Lung (tissue), 12 donors: ENCODE results near the gene PRELP. TPM values are rescaled to one million over a fixed set of nuclear protein-coding genes. Genes with fewer than 3 reads are reported as not detected.

Experiments used
- ATAC-seq: fragments of 200-7000 bp; cut with Tn5 transposase; one replicate; pipeline ENCODE4 v1.9.1; 2020; ENCODE audit warnings: moderate number of reproducible peaks; ENCODE audit not compliant: insufficient read depth, low FRiP score
- DNase-seq, 3 donors: peaks; one replicate each; pipeline ENCODE4 v3.0.0-alpha.2; 2013 to 2017
- H3K27ac ChIP-seq, 2 donors: one replicate each; pipeline ENCODE4 v1.5.1; 2013; ENCODE audit warnings: mild to moderate bottlenecking in 2 of 2, moderate library complexity in 2 of 2, control low read depth in 1 of 2, inconsistent platforms in 1 of 2, low read depth in 1 of 2, low read length in 1 of 2
- H3K27me3 ChIP-seq, 3 donors: one replicate each; pipeline ENCODE4 v1.5.1; 2013; ENCODE audit warnings: low read length in 2 of 3; ENCODE audit not compliant: control insufficient read depth in 3 of 3, insufficient read depth in 3 of 3
- H3K36me3 ChIP-seq, 4 donors: one replicate each; pipeline ENCODE4 v1.5.1; 2013; ENCODE audit warnings: low read length in 4 of 4, mild to moderate bottlenecking in 1 of 4, moderate library complexity in 1 of 4; ENCODE audit not compliant: control insufficient read depth in 4 of 4, insufficient read depth in 4 of 4
- H3K4me1 ChIP-seq, 5 donors: one replicate each; pipeline ENCODE4 v1.5.1; 2013; ENCODE audit warnings: low read length in 5 of 5, mild to moderate bottlenecking in 2 of 5, moderate library complexity in 1 of 5; ENCODE audit not compliant: control insufficient read depth in 5 of 5, insufficient read depth in 5 of 5
- H3K4me3 ChIP-seq: one replicate; pipeline ENCODE4 v1.5.1; 2013; ENCODE audit warnings: mild to moderate bottlenecking, control low read depth, moderate library complexity
- H3K9ac ChIP-seq, 2 donors: one replicate each; pipeline ENCODE4 v1.5.1; 2013; ENCODE audit warnings: low read length in 2 of 2, control low read depth in 1 of 2; ENCODE audit not compliant: insufficient read depth in 1 of 2
- H3K9me3 ChIP-seq, 4 donors: one replicate each; pipeline ENCODE4 v1.5.1; 2013; ENCODE audit warnings: low read length in 3 of 4, mild to moderate bottlenecking in 1 of 4, moderate library complexity in 1 of 4; ENCODE audit not compliant: control insufficient read depth in 4 of 4, insufficient read depth in 3 of 4
- WGBS, 2 donors: extraction: QIAGEN DNeasy Blood & Tissue Kit; methylation state at CpG; one replicate each; pipeline ENCODE4 v1.1.7; 2013; 5-methylcytosine and 5-hydroxymethylcytosine counted together
- polyA plus RNA-seq, 2 donors: library from polyadenylated mRNA; stranded (reverse); fragments of 200-250 nt; gene quantifications; one replicate each; pipeline ENCODE4 v1.2.1, GENCODE V29; 2013
- total RNA-seq, 2 donors: library from RNA; depleted of rRNA in 1 of 2; stranded (reverse); fragments of >200 nt in 1 of 2; gene quantifications; one replicate each; pipeline ENCODE4 v1.2.1, GENCODE V29; 2014 to 2021
- TF ChIP-seq, protein P1 (sequence below): IDR thresholded peaks from 2 replicates; pipeline ENCODE4 v1.5.1; 2012; ENCODE audit warnings: mild to moderate bottlenecking; ENCODE audit errors: control extremely low read depth, extremely low read depth
- donor health status: control.
- donor health status: control.
- donor health status: Bipolar disorder and iron deficiency.
- donor health status: healthy.
- donor health status: DM: yes; HTN: yes; CAD: no.

PRELP gene
- total and polyA plus RNA-seq, 4 donors: 2.0 to 26.0 (median 13.6) TPM

DNA sequence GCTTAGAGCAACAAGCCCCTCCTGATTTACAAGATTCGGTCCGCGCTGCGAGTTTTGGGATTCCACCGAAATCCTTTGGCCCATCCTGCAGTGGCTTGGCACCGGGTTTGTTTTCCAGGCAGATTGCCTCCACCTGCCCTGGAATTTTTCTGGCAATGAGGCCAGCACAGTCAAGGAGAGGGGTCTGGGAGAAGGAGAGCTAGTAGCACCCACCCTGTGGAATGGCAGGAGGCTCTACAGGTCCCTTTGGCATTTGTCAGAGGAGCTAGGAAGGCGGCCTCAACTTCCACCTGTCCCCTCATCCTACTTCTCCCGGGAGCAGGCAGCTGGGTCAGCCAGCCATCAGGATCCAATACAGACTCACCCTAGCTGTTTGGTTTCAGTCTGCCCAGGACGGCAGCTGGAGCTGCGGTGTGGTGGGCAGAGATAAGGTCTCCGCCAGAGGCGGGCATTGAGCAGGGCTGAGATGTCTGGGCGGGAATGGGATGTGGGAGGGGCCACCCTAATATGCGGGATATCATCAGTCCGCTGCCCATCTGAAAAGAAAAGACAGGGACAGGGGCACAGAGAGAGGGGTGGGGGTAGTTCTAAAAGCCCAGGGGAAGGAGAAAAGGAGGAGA is 37.8 kb upstream of the PRELP start:
- 86 to 92% methylated on average over 15 of the region's 15 CpGs for WGBS, 2 donors
- no peak overlapping the region for H3K27ac ChIP-seq
- H3K9ac ChIP-seq: no peak overlapping the region
- H3K4me3 ChIP-seq: no peak overlapping the region
- H3K36me3 ChIP-seq: no peaks in the 10 kb centered on the region
- H3K9me3 ChIP-seq: no peaks in the 10 kb centered on the region
- ATAC-seq: no peak
- no peak for DNase-seq
- H3K4me1 ChIP-seq: peaks cover 0 to 44% (median 14%) of the 10 kb centered on the region in 5 donors
- TF ChIP-seq, protein P1, sequence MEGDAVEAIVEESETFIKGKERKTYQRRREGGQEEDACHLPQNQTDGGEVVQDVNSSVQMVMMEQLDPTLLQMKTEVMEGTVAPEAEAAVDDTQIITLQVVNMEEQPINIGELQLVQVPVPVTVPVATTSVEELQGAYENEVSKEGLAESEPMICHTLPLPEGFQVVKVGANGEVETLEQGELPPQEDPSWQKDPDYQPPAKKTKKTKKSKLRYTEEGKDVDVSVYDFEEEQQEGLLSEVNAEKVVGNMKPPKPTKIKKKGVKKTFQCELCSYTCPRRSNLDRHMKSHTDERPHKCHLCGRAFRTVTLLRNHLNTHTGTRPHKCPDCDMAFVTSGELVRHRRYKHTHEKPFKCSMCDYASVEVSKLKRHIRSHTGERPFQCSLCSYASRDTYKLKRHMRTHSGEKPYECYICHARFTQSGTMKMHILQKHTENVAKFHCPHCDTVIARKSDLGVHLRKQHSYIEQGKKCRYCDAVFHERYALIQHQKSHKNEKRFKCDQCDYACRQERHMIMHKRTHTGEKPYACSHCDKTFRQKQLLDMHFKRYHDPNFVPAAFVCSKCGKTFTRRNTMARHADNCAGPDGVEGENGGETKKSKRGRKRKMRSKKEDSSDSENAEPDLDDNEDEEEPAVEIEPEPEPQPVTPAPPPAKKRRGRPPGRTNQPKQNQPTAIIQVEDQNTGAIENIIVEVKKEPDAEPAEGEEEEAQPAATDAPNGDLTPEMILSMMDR: no peak
- H3K27me3 ChIP-seq: no peaks in the 10 kb centered on the region

DNA sequence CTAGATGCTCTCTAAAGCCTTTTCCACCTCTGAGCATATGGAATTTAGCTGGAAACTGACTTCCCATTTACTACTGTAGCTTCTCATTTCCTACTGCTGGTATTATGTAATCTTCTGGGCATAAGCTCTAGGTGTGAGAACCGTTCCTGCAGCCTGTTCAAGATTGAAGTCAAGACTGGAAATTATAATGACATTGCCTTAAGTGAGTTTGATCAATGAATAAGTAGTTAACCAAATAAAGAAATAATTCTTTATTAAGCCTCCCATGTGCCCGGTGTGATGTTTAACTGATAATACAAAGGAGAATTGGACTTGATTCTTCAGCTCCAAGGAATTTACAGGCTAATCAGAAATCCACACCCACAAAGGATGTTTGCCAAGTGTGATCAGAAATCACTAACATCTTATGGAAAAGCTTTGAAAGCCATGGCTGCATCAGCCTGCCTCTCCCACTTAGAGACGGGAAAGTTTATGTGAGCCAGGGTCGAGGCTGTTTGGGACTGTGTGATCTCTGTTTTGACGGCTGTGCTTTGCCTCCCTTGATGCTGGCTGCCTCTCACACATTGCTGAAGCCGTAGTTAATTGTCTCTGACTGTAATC is 36.4 kb upstream of the PRELP start:
- TF ChIP-seq, protein P1: no peak
- Histone ChIP-seq H3K27ac (peak overlapping the region in 1 of 2 donors; percentile 43), H3K4me1 (peaks cover 0 to 44% (median 14%) of the 10 kb centered on the region in 5 donors), H3K36me3 (no peaks in the 10 kb centered on the region), H3K9me3 (no peaks in the 10 kb centered on the region), H3K27me3 (no peaks in the 10 kb centered on the region), H3K4me3 (no peak overlapping the region), H3K9ac (no peak overlapping the region)
- DNase-seq (peak; percentile 43 to 86 (median 81)), ATAC-seq (no peak)
- WGBS, 2 donors: 61 to 71% methylated on average over 6 of the region's 6 CpGs

DNA sequence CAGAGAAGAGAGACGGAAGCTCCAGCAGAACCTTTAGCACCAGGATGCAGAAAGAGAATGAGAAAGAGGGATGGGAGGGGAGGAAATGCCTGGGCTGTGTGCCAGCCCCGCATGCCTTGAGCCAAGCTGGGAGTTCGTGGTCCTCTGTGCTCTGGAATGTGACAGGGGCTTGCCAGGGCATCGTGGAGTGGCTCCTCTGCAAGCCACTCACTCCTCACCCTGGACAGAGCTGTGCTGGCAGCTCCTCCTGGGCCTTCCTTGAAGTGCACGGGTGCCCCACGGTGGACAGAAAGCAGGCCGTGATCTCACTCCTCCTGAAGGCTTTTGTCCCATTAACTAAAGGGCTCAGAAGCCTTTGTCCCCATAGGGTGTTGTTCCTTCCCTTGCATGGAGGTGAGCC is 34.8 kb upstream of the PRELP start:
- DNase-seq (peak; percentile 87 to 92 (median 90)), ATAC-seq (no peak)
- 15 to 45% methylated on average over 7 of the region's 7 CpGs for WGBS, 2 donors
- H3K9ac ChIP-seq: peak overlapping the region in 1 of 2 donors; percentile 68
- no peaks in the 10 kb centered on the region for H3K36me3 ChIP-seq
- TF ChIP-seq, protein P1: peak; percentile 21
- H3K9me3 ChIP-seq: peaks cover 0 to 5% (median 1%) of the 10 kb centered on the region in 4 donors
- H3K27me3 ChIP-seq: no peaks in the 10 kb centered on the region
- H3K27ac ChIP-seq: peak overlapping the region in 1 of 2 donors; percentile 12
- no peak overlapping the region for H3K4me3 ChIP-seq
- peaks cover 0 to 44% (median 14%) of the 10 kb centered on the region in 5 donors for H3K4me1 ChIP-seq
